ENCODE data around the gene CBX1.
"Not testable (repeated sequence)": the region's sequence is repeated elsewhere in the genome, so short reads cannot be mapped to it uniquely, and the experiment has no call there.

CBX1 gene

GRCh38 chr17:48048384-48049126, 52.7 kb downstream of the CBX1 start:
- no peak for DNase-seq

DNA sequence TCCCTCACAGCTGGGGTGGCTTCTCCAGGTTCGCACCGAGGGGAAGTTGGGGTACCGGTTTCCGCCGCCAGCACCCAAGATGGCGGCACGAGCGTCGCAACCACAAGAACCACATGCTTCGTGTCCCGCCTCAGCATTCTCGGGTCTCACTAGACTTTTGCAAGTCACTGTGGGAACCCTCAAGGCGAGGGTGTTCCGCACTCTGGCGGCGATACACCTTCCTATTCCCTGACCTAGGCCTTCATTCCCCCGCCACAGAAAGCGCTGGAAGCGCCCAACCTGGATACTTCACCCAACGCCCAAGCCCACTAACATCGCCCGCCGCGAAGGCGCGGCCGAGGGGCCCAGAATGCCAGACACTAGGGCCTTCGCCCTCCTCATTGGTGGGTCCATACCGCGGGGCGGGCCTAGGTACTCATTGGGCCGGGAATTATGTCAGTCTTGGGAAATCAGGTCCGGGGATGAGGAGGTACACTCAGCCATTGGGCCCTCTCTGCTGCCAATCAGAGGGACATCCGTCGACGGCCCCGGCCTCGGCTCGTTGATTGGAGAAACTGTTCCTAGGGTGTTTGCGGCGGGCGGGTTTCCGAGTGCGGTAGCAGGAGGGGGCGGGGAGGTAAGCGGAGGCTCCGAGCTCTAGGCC, 53.4 kb downstream of the CBX1 start, which contains the start of gene NFE2L1:
Gene NFE2L1, plus strand, starts transcription at position 619 of the 643 bp plus-strand sequence. CDS start 2,760 bp downstream, outside the sequence.
- DNase-seq = peak; percentile 99

- DNase-seq = peak; percentile 70
Observed at GRCh38 chr17:48047113-48047740, 54.1 kb downstream of the CBX1 start.

DNA sequence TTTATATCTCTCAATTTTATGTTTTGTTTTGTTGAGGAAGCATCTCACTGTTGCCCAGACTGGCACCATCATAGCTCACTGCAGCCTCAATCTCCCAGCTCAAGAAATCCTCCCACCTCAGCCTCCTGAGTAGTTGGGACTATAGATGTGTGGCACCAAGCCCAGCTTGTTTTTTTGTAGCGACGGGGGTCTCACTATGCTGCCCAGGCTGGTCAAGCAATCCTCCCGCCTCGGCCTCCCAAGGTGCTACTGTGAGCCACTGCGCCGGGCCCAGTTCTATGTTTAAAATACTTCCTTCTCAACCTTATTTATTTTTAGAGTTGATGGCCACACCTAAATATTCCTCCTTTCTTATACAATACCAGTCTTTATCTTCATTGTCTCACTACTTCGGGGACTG, 55.0 kb downstream of the CBX1 start:
- DNase-seq = no peak

DNA sequence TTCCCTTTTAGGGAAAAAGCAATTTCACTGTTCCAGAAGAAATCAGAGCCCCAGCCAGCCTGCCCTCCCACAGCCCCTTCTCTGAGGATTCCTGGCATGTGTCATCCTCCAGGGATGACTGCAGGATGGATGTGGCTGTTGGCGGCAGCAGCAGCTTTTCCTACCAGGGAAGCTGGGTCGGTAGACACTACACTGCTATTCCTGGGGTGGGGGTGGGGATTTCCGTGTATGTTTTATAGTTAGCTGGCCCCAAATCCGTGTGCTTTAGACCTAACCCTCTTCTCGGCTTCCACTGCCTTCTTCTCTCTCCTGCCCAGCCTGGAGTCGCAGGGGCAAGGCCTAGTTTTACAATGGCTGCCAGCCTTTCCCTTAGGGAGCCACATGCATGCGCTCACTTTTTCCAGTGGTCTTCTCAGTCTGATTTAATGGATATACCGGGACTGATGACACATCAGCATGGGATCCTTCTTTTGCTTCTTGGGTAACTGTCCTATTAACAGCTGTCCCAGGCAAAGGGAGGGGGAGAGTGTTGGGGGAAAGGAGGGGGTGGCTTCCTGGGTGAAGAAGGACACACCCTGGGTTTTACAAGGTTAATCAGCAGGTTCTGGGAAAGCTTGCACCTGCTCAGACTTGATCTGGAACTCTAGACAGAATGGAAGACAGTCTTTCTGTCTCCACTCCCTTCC, 55.8 kb downstream of the CBX1 start:
- no peak for DNase-seq

- DNase-seq = no peak
Observed at GRCh38 chr17:48044851-48045250, 56.4 kb downstream of the CBX1 start.

GRCh38 chr17:48043176-48043575, 58.1 kb downstream of the CBX1 start:
- no peak for DNase-seq

DNA sequence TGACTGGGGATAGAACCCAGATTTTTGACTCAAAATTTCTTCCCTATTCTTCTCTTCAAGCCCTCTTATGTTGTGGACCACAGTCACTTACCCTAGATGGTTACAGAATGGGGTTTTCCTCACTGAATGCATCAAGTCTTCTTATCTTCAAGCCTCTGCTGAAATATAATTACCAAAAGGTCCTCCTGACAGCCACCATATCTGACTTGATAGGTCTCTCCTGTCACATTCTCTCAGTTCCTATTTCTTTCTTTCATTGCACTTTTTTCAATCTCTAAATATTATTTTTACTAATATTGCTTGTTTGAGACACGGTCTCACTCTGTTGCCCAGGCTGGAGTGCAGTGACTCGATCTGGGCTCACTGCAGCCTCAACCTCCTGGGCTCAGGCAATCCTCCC, 62.6 kb downstream of the CBX1 start:
- no peak for DNase-seq

DNA sequence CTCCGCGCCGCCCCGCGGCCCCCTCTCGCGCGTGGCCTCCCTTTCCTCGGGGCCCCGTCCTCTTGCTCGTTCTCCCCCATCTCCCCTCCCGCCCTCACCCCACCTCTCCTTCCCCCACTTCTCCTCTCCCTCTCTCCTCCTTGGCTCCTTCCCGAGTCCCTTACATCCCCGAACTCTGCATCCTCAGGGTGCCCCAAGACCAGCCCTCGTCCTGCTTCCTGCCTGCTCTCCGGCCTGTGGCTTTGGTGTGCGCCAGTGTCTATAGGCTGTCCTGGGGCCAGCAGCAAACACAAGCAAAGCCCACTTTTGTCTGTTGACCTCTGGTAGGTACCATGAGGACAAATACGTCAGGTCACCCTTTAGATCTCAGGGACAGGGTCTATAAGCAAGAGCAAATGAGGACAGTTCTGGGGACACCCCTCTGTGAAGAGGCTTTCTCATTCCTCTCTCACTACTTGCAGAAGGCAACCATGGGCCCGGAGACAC, 63.4 kb downstream of the CBX1 start:
- no peak for DNase-seq

GRCh38 chr17:48037036-48037837, 64.0 kb downstream of the CBX1 start, which contains the start of gene COPZ2:
COPZ2 (minus strand) TSS chr17:48037797; CDS start chr17:48037777, 20 bp downstream.
- peak; percentile 82 for DNase-seq

GRCh38 chr17:48036693-48037035, 64.6 kb downstream of the CBX1 start:
- DNase-seq = no peak

DNA sequence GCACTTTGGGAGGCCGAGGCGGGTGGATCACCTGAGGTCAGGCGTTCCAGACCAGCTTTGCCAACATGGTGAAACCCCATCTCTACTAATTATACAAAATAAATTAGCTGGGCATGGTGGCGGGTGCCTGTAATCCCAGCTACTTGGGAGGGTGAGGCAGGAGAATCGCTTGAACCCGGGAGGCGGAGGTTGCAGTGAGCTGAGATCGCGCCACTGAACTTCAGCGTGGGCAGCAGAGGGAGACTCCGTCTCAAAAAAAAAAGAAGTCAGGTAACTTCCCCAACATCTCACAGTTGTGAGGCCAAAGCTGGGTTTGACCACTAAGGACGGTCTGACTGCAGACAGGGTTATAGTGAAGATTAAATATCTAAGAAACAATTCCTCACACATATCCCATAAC, 66.5 kb downstream of the CBX1 start:
- DNase-seq = not testable (repeated sequence)

DNA sequence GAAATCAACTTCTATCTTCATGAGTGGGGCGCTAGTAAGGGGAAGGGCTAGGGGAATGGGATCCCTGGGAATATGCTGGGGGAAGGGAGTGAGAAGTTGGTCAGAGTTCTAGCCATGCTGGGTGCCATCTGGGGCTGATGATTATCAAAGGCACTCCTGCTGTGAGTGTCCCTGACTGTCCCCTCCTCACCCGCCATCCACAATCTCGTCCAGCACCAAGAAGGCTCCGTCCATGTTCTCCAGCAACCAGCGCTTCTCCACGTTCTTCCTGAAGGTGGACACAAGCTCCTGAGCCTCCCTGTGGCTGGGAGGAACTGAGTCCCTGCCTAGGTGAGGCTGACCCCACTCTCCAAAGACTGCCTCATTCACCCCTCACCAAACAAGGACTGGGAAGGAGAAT, 69.3 kb downstream of the CBX1 start:
- DNase-seq = no peak

GRCh38 chr17:48030531-48030930, 70.7 kb downstream of the CBX1 start:
- no peak for DNase-seq

DNA sequence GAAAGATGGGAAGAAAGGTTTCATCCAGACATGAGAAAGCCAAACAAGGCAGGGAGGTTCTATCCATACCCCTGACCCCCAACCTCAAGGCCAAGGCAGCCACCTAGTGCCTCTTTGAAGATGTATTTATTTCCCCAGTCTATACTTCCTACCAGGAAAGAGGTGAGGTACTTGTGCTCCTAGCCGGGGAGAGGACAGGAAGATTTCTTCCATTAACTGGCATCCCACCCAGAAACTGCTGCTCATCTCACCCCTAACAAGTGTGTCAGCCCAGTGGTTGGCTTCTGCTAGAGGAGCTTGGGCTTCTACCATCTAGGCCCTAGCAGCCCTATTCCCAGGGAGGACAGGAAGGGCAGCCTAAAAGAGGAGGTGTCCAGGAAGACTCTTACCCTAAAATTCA, 72.5 kb downstream of the CBX1 start:
- no peak for DNase-seq

- DNase-seq = no peak
Observed at GRCh38 chr17:48027322-48027981, 73.8 kb downstream of the CBX1 start.

DNA sequence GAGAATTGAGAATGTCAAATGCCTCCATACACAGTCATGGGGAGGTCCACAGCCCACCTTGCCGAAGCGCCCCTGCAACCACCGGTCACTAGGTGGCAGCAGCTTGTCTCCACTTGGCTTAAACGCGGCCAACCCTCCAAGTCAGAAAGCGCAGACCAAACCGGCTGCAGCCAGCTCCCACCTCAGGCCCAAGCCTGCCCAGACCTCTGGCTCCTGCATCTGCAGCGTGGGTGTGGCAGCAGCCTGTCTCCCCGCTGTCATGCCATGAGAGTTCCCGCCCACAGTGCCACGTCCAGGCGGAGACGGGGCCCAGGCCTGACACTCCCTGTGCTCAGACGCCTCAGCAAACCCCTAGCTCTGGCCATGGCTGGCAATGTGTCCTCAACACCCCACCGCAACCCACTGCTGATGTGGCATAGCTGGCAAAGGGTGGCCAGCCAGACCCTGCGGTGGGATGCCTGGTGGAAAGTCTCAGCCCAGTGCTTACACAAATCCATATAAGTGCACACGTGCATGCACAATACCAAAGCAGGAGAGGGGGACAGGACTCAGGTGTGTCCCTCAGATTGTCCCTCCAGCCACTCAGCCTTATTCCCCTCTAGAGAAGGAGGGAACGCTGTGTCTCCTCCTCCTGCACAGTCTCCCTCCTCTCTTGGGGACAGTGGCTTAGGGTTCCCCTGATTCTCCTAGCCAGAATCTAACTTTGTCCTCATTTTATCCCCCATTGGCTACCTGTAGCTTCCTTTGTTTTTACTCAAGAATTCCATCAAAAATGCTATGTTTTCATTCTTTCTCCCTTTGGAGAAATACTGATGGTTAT, 74.6 kb downstream of the CBX1 start:
- DNase-seq = peak; percentile 87

DNA sequence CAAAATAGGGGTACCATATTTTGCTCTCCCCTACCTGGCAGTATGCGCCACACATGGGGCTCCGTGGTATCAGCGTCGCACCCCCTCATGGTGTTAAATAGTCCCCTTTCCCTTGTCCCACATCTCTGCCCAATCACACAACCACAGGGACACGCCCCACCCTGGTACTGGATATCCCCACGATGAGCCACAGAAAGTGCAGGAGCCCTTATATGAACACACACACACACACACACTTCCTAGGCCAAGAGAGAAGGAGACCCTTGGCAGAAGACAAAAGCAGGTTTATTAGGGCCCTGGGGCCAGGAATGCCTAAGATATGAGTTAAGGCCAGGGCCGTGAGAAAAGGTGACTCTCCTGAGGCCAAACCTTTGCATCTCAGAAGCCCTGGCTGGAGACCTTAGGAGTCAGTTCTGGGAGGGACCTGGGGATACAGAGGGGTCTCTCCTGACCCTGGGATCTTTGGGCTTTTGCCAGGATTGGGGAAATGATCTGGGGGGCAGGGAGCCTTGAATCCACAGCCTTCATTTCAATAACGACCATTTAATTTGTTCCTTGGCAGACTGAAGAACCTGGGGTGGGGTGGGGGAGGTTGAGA, 75.3 kb downstream of the CBX1 start:
- DNase-seq = no peak

DNA sequence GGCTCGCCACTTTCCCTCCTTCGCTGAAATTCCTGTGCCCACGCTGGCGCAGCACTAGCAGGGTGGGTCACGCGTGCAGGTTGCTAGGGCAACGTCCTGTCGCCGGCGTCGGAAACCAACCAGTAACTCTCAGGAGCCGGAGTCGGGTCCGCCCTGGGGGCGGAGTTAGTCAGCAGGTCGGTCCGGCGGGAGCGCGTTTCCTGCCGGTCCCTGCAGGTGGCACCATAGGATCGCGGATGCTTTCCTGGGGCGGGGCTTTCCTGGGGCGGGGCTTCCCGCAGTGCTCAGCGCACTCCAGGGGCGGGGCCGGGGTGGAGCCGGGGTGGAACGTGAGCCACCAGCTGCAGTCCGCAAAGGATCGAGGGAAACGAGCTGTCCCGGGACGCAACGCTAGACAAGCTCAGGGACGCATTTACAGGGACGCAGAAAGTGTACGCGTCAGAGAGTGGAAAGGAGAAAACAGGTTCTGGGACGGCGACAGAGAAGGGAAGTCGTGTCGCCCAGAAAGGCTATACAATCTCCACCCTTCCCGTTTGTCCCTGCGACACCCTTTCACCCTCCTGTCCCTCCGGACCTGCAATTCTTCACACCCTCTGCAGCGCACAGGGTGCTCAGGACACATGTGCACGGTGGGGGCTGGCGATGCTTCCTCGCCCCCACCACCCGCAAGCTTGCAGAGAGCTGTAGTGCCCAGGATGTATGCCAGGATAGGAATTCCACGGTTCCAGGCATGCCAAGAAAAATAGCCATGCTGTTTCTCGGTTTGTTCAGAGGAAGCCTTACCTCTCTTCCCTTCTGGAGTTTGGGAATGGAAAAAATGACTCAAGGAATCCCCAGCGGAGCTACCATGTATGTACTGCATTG, 76.0 kb downstream of the CBX1 start:
- peak; percentile 99 for DNase-seq

Data from activated CD8-positive, alpha-beta memory T cell treated with anti-CD3 and anti-CD28 coated beads for 24 hours (primary cell).